T-helper 1 cell treated with Interleukin-12 subunit alpha and Interleukin-12 subunit beta and Interleukin-4 antibody, amounts not matched to agents 30 μg/mL and 1 μg/mL, for 36 hours (primary cell): ENCODE data around the gene SLC8A3.
"Not testable (repeated sequence)": the region's sequence is repeated elsewhere in the genome, so short reads cannot be mapped to it uniquely, and the experiment has no call there.

Experiments
- H3K27ac Mint-ChIP-seq: one replicate; pipeline ENCODE4 v1.8.0; 2021; ENCODE audit warnings: mild to moderate bottlenecking, mixed read lengths
- H3K27me3 Mint-ChIP-seq: one replicate; pipeline ENCODE4 v1.8.0; 2021; ENCODE audit warnings: low read depth, mixed read lengths
- H3K36me3 Mint-ChIP-seq: one replicate; pipeline ENCODE4 v1.8.0; 2021; ENCODE audit warnings: low read depth, mixed read lengths
- H3K4me1 Mint-ChIP-seq: one replicate; pipeline ENCODE4 v1.8.0; 2021; ENCODE audit warnings: low read depth, mixed read lengths
- H3K4me3 Mint-ChIP-seq: one replicate; pipeline ENCODE4 v1.8.0; 2021; ENCODE audit warnings: mild to moderate bottlenecking, moderate library complexity, mixed read lengths
- H3K9me3 Mint-ChIP-seq: one replicate; pipeline ENCODE4 v1.8.0; 2021; ENCODE audit warnings: mixed read lengths

The SLC8A3 gene

GRCh38 chr14:70188659-70189455 is at the start of gene SLC8A3:
Gene SLC8A3, minus strand, starts transcription at chr14:70188951. Its CDS starts 20,529 bp downstream, at chr14:70168422.
- H3K27ac Mint-ChIP-seq = no peak within 1 kb of the TSS
- peaks cover 11% of the 10 kb centered on the region for H3K4me1 Mint-ChIP-seq
- no peaks in the 10 kb centered on the region for H3K36me3 Mint-ChIP-seq
- no peaks in the 10 kb centered on the region for H3K9me3 Mint-ChIP-seq
- H3K4me3 Mint-ChIP-seq = peak within 1 kb of the TSS; percentile 72
- peaks cover 75% of the 10 kb centered on the region for H3K27me3 Mint-ChIP-seq

GRCh38 chr14:70237710-70238109 is 49.0 kb upstream of the SLC8A3 start:
- Mint-ChIP-seq H3K4me1 (no peaks in the 10 kb centered on the region), H3K27me3 (peaks cover 18% of the 10 kb centered on the region), H3K27ac (no peak overlapping the region), H3K4me3 (no peak overlapping the region), H3K9me3 (peaks cover 5% of the 10 kb centered on the region), H3K36me3 (no peaks in the 10 kb centered on the region)

- no peak overlapping the region for H3K27ac Mint-ChIP-seq
- H3K4me3 Mint-ChIP-seq = no peak overlapping the region
- H3K36me3 Mint-ChIP-seq = no peaks in the 10 kb centered on the region
- peaks cover 16% of the 10 kb centered on the region for H3K27me3 Mint-ChIP-seq
- no peaks in the 10 kb centered on the region for H3K4me1 Mint-ChIP-seq
- H3K9me3 Mint-ChIP-seq = no peaks in the 10 kb centered on the region
Observed at GRCh38 chr14:70234066-70234950, 45.6 kb upstream of the SLC8A3 start.

GRCh38 chr14:70231756-70232544 is 43.2 kb upstream of the SLC8A3 start:
- H3K4me3 Mint-ChIP-seq, H3K36me3 Mint-ChIP-seq, H3K27ac Mint-ChIP-seq, H3K9me3 Mint-ChIP-seq, H3K4me1 Mint-ChIP-seq: not testable (repeated sequence)
- peaks cover 31% of the 10 kb centered on the region for H3K27me3 Mint-ChIP-seq

- not testable (repeated sequence) for H3K36me3 Mint-ChIP-seq, H3K4me3 Mint-ChIP-seq, H3K9me3 Mint-ChIP-seq, H3K27ac Mint-ChIP-seq, H3K4me1 Mint-ChIP-seq
- peaks cover 27% of the 10 kb centered on the region for H3K27me3 Mint-ChIP-seq
Observed at GRCh38 chr14:70229877-70230640, 41.3 kb upstream of the SLC8A3 start.

GRCh38 chr14:70213721-70214282 is 25.1 kb upstream of the SLC8A3 start:
- Mint-ChIP-seq H3K27me3 (peaks cover 13% of the 10 kb centered on the region), H3K27ac (no peak overlapping the region), H3K4me1 (no peaks in the 10 kb centered on the region), H3K9me3 (no peaks in the 10 kb centered on the region), H3K4me3 (no peak overlapping the region), H3K36me3 (no peaks in the 10 kb centered on the region)

- H3K36me3 Mint-ChIP-seq = no peaks in the 10 kb centered on the region
- peaks cover 18% of the 10 kb centered on the region for H3K27me3 Mint-ChIP-seq
- H3K4me3 Mint-ChIP-seq = no peak overlapping the region
- no peaks in the 10 kb centered on the region for H3K9me3 Mint-ChIP-seq
- no peak overlapping the region for H3K27ac Mint-ChIP-seq
- no peaks in the 10 kb centered on the region for H3K4me1 Mint-ChIP-seq
Observed at GRCh38 chr14:70212752-70213151, 24.0 kb upstream of the SLC8A3 start.

- no peaks in the 10 kb centered on the region for H3K4me1 Mint-ChIP-seq
- H3K27me3 Mint-ChIP-seq = peaks cover 20% of the 10 kb centered on the region
- H3K4me3 Mint-ChIP-seq = no peak overlapping the region
- H3K9me3 Mint-ChIP-seq = no peaks in the 10 kb centered on the region
- H3K36me3 Mint-ChIP-seq = no peaks in the 10 kb centered on the region
- no peak overlapping the region for H3K27ac Mint-ChIP-seq
Observed at GRCh38 chr14:70208380-70208779, 19.6 kb upstream of the SLC8A3 start.

- no peak overlapping the region for H3K4me3 Mint-ChIP-seq
- no peaks in the 10 kb centered on the region for H3K36me3 Mint-ChIP-seq
- H3K27me3 Mint-ChIP-seq = peaks cover 39% of the 10 kb centered on the region
- H3K9me3 Mint-ChIP-seq = no peaks in the 10 kb centered on the region
- H3K4me1 Mint-ChIP-seq = no peaks in the 10 kb centered on the region
- H3K27ac Mint-ChIP-seq = no peak overlapping the region
Observed at GRCh38 chr14:70203686-70204085, 14.9 kb upstream of the SLC8A3 start.

GRCh38 chr14:70201994-70202393 is 13.2 kb upstream of the SLC8A3 start:
- Mint-ChIP-seq H3K4me1 (no peaks in the 10 kb centered on the region), H3K4me3 (no peak overlapping the region)

GRCh38 chr14:70193396-70193795 is 4.6 kb upstream of the SLC8A3 start:
- Mint-ChIP-seq H3K27ac (no peak overlapping the region), H3K36me3 (no peaks in the 10 kb centered on the region), H3K4me3 (no peak overlapping the region), H3K9me3 (no peaks in the 10 kb centered on the region), H3K27me3 (peaks cover 81% of the 10 kb centered on the region), H3K4me1 (no peaks in the 10 kb centered on the region)

More at GRCh38 chr14:70201994-70202393, 13.2 kb upstream of the SLC8A3 start:
- Mint-ChIP-seq H3K27ac (no peak overlapping the region), H3K27me3 (peaks cover 45% of the 10 kb centered on the region), H3K36me3 (no peaks in the 10 kb centered on the region), H3K9me3 (no peaks in the 10 kb centered on the region)

GRCh38 chr14:70192915-70193314 is 4.2 kb upstream of the SLC8A3 start:
- peaks cover 84% of the 10 kb centered on the region for H3K27me3 Mint-ChIP-seq

GRCh38 chr14:70190156-70190555 is 1.4 kb upstream of the SLC8A3 start:
- Mint-ChIP-seq H3K27ac (no peak overlapping the region), H3K4me3 (no peak overlapping the region), H3K27me3 (peaks cover 86% of the 10 kb centered on the region), H3K4me1 (peaks cover 11% of the 10 kb centered on the region), H3K36me3 (no peaks in the 10 kb centered on the region), H3K9me3 (no peaks in the 10 kb centered on the region)

More at GRCh38 chr14:70192915-70193314, 4.2 kb upstream of the SLC8A3 start:
- Mint-ChIP-seq H3K36me3 (no peaks in the 10 kb centered on the region), H3K27ac (no peak overlapping the region), H3K4me3 (no peak overlapping the region), H3K9me3 (no peaks in the 10 kb centered on the region), H3K4me1 (peaks cover 2% of the 10 kb centered on the region)
